Hepatocyte (in vitro differentiated cells): ENCODE measurements around the gene LILRA1. TPM values are rescaled to one million over a fixed set of nuclear protein-coding genes. Genes with fewer than 3 reads are reported as not detected.
"Not testable (repeated sequence)": the region's sequence is repeated elsewhere in the genome, so short reads cannot be mapped to it uniquely, and the experiment has no call there.

ENCODE experiments used
- DNase-seq: peaks from one replicate; pipeline ENCODE4 v3.0.0-alpha.2; 2016; ENCODE audit warnings: low spot score
- H2AFZ ChIP-seq: fragments of 200-600 bp; sonication (generic); 2 replicates; pipeline ENCODE4 v1.6.0; 2016; ENCODE audit warnings: antibody characterized with exemption, mild to moderate bottlenecking
- H3K27ac ChIP-seq: fragments of 200-600 bp; sonication (generic); 2 replicates; pipeline ENCODE4 v1.5.1; 2016; ENCODE audit warnings: mild to moderate bottlenecking
- H3K27me3 ChIP-seq: fragments of 200-600 bp; sonication (generic); 2 replicates; pipeline ENCODE4 v1.6.1; 2016
- H3K36me3 ChIP-seq: fragments of 200-600 bp; sonication (generic); replicated peaks from 2 replicates; pipeline ENCODE4 v1.5.1; 2016; ENCODE audit warnings: low read depth; ENCODE audit not compliant: insufficient read depth
- H3K4me1 ChIP-seq: fragments of 200-600 bp; sonication (generic); 2 replicates; pipeline ENCODE4 v1.5.1; 2016; ENCODE audit warnings: mild to moderate bottlenecking, moderate library complexity; ENCODE audit not compliant: insufficient read depth
- H3K4me2 ChIP-seq: fragments of 200-600 bp; sonication (generic); 2 replicates; pipeline ENCODE4 v1.6.0; 2016
- H3K4me3 ChIP-seq: fragments of 200-600 bp; sonication (generic); 2 replicates; pipeline ENCODE4 v1.5.1; 2016; ENCODE audit warnings: mild to moderate bottlenecking
- H3K79me2 ChIP-seq: fragments of 200-600 bp; sonication (generic); 2 replicates; pipeline ENCODE4 v1.6.0; 2017; ENCODE audit warnings: mild to moderate bottlenecking
- H3K9me2 ChIP-seq: fragments of 200-600 bp; sonication (generic); replicated peaks from 2 replicates; pipeline ENCODE4 v1.6.0; 2017; ENCODE audit warnings: mild to moderate bottlenecking; ENCODE audit not compliant: insufficient read depth
- H3K9me3 ChIP-seq: fragments of 200-600 bp; sonication (generic); 2 replicates; pipeline ENCODE4 v1.5.1; 2016; ENCODE audit warnings: low read depth, mild to moderate bottlenecking
- H4K20me1 ChIP-seq: fragments of 200-600 bp; sonication (generic); 2 replicates; pipeline ENCODE4 v1.6.0; 2016; ENCODE audit warnings: mild to moderate bottlenecking; ENCODE audit not compliant: insufficient read depth, poor library complexity, severe bottlenecking
- CTCF ChIP-seq: fragments of 200-600 bp; sonication (generic); IDR thresholded peaks from 2 replicates; pipeline ENCODE4 v1.5.1; 2016; ENCODE audit warnings: antibody characterized with exemption, mild to moderate bottlenecking; ENCODE audit not compliant: poor library complexity
- EZH2 ChIP-seq: fragments of 200-600 bp; sonication (generic); IDR thresholded peaks from 2 replicates; pipeline ENCODE4 v1.6.1; 2016; ENCODE audit warnings: antibody characterized with exemption, mild to moderate bottlenecking, borderline replicate concordance
- EZH2phosphoT487 ChIP-seq: fragments of 200-600 bp; sonication (generic); IDR thresholded peaks from one replicate; pipeline ENCODE4 v1.6.1; 2018; ENCODE audit warnings: antibody characterized with exemption, mild to moderate bottlenecking, low read depth, moderate library complexity; ENCODE audit not compliant: unreplicated experiment, severe bottlenecking
- WGBS: methylation state at CpG from one replicate; pipeline ENCODE4 v1.1.6; 2016; ENCODE audit warnings: low lambda C conversion rate; ENCODE audit errors: missing lambda C conversion rate; 5-methylcytosine and 5-hydroxymethylcytosine counted together
- polyA plus RNA-seq: library from polyadenylated mRNA; unstranded; fragments of >200 nt; fragmentation: Nextera tagmentation; extraction: Ambion mirVana; gene quantifications from 2 replicates; pipeline ENCODE4 v1.2.1, GENCODE V29; 2016
- total RNA-seq: library from RNA; depleted of rRNA; stranded (reverse); fragments of >200 nt; gene quantifications from 2 replicates; pipeline ENCODE4 v1.2.3, GENCODE V29; 2014

The LILRA1 gene
- total and polyA plus RNA-seq, 2 experiments from 2014 or later = not detected

GRCh38 chr19:54633401-54633800, 40.0 kb downstream of the LILRA1 start:
- H3K4me2 ChIP-seq = no peak overlapping the region

GRCh38 chr19:54636081-54636480, 42.6 kb downstream of the LILRA1 start:
- H3K27me3 ChIP-seq, H3K4me2 ChIP-seq, H3K4me1 ChIP-seq, H2AFZ ChIP-seq, H3K9me3 ChIP-seq, DNase-seq, H3K36me3 ChIP-seq, H3K79me2 ChIP-seq, H3K4me3 ChIP-seq, H3K9me2 ChIP-seq, H4K20me1 ChIP-seq, H3K27ac ChIP-seq: not testable (repeated sequence)
- WGBS = 82% methylated on average over 9 of the region's 12 CpGs

More at GRCh38 chr19:54633401-54633800, 40.0 kb downstream of the LILRA1 start:
- no peak for TF ChIP-seq EZH2
- no peak for TF ChIP-seq CTCF
- no peak for TF ChIP-seq EZH2phosphoT487
- no peak overlapping the region for H2AFZ ChIP-seq
- H4K20me1 ChIP-seq = no peaks in the 10 kb centered on the region
- no peaks in the 10 kb centered on the region for H3K36me3 ChIP-seq
- WGBS = 75% methylated on average over 7 of the region's 7 CpGs
- H3K79me2 ChIP-seq = no peaks in the 10 kb centered on the region
- H3K27ac ChIP-seq = no peak overlapping the region
- H3K9me3 ChIP-seq = no peaks in the 10 kb centered on the region
- H3K9me2 ChIP-seq = no peaks in the 10 kb centered on the region
- H3K4me1 ChIP-seq = no peaks in the 10 kb centered on the region
- H3K4me3 ChIP-seq = no peak overlapping the region
- no peaks in the 10 kb centered on the region for H3K27me3 ChIP-seq
- no peak for DNase-seq

GRCh38 chr19:54638683-54639082, 45.3 kb downstream of the LILRA1 start:
- no peak for TF ChIP-seq EZH2
- no peak for TF ChIP-seq CTCF
- no peak for TF ChIP-seq EZH2phosphoT487
- WGBS = 87% methylated on average over 18 of the region's 18 CpGs

GRCh38 chr19:54642953-54643352, 49.5 kb downstream of the LILRA1 start:
- H3K4me2 ChIP-seq, H3K27ac ChIP-seq, H3K79me2 ChIP-seq, H3K4me1 ChIP-seq, DNase-seq, H3K9me2 ChIP-seq, H3K9me3 ChIP-seq, H2AFZ ChIP-seq, H4K20me1 ChIP-seq, H3K36me3 ChIP-seq, H3K4me3 ChIP-seq, H3K27me3 ChIP-seq: not testable (repeated sequence)
- 80% methylated on average over 5 of the region's 5 CpGs for WGBS

More at GRCh38 chr19:54638683-54639082, 45.3 kb downstream of the LILRA1 start:
- Histone ChIP-seq H3K36me3 (no peaks in the 10 kb centered on the region), H4K20me1 (no peaks in the 10 kb centered on the region), H3K9me2 (no peaks in the 10 kb centered on the region), H3K4me2 (no peak overlapping the region), H3K4me3 (no peak overlapping the region), H3K27me3 (no peaks in the 10 kb centered on the region), H3K4me1 (no peaks in the 10 kb centered on the region), H2AFZ (no peak overlapping the region), H3K79me2 (no peaks in the 10 kb centered on the region), H3K9me3 (no peaks in the 10 kb centered on the region), H3K27ac (no peak overlapping the region)
- DNase-seq = no peak

- H3K27me3 ChIP-seq, H3K27ac ChIP-seq: not testable (repeated sequence)
Observed at GRCh38 chr19:54643583-54643982, 50.2 kb downstream of the LILRA1 start.

More at GRCh38 chr19:54643583-54643982, 50.2 kb downstream of the LILRA1 start:
- not testable (repeated sequence) for H2AFZ ChIP-seq, H4K20me1 ChIP-seq, H3K79me2 ChIP-seq, H3K4me3 ChIP-seq, H3K9me3 ChIP-seq, H3K4me1 ChIP-seq, H3K36me3 ChIP-seq, DNase-seq, H3K4me2 ChIP-seq, H3K9me2 ChIP-seq
- WGBS = 69% methylated on average over 6 of the region's 6 CpGs
